ENCODE measurements around the gene CA6.
"Not testable (repeated sequence)": the region's sequence is repeated elsewhere in the genome, so short reads cannot be mapped to it uniquely, and the experiment has no call there.

The CA6 gene

DNA sequence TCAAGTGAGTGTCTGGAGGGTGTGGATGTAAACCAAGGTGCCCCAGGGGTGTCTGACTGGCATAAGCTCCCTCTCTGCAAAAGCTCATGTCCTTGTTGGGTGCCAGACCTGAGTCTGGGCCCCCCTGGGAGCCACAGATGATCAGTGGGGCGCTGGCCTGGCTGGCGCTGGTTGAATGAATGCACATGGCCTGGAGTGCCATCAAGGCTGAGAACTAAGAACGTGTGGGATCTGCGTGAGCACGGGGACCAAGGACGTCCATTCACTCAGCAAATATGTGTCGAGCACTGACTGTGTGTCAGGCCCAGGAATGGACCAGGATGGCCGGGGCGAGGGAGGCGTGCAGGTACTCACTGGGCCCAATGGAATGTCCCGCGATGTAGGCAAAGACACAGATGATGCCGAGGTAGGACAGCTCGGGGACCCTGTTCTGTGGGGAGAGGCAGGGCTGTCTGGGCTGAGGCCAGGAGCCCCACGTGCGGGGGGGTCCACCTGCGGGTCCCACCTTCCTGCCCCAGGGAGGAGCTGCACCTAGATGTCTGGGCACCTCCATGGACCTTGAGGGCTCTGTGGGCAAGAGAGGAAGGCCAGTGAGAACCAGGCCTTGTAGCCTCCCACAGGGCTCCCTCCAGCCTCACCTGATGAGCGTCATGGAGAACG lies 61.4 kb downstream of the CA6 start:
- DNase-seq = no peak

DNA sequence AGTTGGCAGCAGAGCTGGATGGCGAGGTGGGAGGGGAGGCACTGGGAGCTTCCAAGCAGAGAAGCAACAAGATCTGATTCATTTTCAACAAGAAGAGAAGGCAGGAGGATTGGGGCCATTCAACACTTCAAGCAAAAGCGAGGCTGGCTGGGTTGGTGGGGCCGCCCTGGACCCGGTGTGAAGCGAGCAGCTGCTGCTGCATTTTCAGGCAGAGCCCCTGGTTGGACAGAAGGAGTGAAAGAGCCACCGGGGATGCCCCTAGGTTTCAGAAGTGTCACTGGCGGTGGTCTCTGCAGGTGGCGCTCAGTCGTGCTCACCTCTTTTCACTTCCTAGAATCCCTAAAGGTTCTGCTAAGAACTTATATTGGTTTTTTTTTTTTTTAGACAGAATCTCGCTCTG lies 62.6 kb downstream of the CA6 start:
- no peak for DNase-seq

DNA sequence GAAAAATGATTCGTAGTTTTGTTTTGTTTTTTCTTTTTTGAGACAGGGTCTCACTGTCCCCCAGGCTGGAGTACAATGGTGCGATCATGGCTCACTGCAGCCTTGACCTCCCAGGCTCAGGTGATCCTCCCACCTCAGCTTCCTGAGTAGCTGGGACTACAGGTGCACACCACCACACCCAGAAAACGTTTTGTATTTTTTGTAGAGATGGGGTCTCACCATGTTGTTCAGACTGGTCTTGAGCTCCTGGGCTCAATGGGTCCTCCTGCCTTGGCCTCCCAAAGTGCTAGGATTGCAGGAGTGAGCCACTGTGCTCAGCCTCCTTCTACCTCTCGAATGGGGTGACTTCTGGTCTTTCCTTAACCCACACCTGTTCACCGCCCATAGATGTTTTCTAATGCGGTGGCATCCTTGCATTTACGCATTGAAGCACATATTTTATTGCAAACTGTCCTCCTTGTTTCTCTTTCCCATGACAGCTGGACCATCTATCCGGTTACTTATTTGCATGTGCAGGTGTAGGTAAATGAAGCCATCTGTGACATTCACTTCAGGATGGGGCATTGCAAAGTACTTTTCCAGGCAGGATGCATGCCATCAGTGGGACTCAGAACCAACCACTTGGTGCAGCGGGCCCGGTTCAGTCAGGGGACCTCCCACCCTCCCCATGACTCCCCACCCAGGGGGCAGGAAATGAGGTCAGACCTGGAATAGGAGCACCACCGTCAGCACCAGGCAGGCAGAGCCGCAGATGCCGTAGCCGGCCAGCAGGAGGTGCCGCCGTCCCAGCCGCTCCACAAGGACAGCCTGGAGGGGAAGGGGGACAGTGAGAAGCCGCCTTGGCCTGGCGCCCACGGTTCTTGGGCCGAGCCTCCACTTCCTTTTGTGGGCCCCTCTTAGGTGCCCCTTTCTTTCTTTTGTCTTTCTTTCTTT lies 64.0 kb downstream of the CA6 start:
- no peak for DNase-seq

DNA sequence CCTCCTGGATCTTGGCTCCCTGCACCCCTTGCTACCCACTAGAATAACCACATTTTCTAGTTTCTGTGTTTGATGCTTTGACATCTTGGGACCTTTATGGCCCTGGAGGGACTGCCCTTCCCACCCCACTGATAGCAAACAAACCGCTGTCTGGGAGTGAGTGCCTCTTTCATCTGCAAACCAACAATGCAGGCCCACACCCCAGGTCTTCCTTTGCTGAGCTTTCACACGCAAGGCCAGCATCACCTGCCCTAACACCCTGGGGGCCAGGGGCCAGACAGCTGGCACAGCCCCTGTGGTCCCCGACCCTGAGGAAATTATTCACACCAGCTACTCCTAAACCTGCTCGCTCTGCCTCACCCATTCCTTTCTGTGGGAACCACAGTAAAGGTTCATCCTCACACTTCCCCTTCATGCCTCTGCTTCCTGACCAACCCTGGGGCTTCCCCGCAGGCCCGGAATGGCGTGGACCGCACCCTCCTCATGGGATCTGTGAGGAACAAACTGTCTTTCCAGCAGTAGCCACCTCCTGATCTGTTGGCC lies 65.2 kb downstream of the CA6 start:
- DNase-seq = no peak

DNA sequence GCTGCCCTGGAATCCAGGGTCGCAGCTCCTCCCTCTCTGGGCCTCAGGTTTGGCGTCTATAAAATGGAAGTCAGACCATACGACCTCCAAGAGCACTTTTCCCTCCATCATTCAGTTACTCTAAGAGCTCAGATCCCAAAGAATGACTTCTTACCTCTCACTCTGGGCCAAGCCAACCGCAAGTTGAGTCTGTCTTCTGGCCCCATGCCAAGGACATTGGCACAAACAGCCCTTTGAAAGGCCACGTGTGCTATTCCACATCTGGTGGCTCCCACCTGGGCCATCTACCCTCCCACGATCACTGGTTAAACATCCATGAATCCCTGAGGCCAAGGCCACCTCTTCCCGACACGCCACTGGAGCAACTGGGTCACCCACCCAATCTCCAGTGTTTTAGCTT lies 68.2 kb downstream of the CA6 start:
- no peak for DNase-seq

DNA sequence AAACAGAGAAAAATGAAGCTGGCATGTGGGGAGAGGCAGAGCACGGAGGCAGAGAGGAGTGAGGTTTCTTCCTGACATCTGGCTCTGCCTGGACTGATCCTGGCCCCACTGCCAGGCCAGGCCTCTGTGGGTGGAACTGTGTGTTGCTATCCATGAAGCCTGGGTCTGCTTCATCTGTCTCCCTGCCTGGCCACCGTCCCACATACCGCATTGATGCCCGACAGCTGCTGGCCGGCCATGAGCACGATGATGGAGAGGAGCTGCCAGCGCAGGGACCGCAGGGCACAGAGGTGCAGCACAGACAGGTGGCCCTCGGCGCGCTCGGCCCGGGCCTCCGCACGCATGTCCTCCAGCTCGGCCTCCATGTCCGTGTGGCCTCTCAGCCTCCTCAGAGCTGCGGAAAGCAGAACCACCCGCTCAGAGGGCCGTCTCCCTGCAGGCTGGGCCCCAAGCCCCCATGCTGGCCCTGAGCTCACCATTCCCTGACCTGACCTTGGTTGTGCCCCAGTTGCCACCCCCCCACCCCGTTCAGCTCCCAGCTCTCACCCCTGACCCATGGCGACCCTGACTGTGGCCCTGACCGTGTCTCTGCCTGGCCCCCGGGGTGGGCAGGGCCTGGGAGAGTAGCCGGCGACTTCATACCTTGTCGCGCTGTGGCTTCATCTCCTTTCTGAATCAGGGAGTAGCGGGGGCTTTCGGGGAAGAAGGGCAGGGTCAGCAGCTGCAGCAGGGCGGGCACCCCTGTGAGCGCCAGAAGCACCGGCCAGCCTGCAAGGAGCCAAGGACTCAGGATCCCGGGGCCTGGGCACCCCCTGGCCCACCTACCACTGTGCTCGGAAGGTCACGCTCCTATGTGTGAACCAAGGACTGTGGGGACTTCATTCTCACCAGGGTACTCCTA lies 69.1 kb downstream of the CA6 start:
- DNase-seq = no peak

DNA sequence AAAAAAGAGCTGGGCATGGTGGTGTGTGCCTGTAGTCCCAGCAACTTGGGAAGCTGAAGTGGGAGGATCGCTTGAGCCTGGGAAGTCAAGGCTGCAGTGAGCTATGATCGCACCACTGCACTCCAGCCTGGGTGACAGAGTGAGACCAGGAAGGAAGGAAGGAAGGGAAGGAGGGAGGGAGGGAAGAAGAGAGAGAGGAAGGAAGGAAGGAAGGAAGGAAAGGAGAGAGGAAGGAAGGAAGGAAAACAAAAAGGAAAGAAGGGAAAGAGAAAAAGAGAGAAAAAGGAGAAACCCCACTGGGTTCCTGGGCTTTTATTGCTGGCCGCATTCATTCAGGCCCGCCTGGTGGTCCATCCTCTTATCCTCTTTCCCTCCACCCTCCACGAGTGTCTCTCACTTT lies 70.8 kb downstream of the CA6 start:
- DNase-seq = no peak

DNA sequence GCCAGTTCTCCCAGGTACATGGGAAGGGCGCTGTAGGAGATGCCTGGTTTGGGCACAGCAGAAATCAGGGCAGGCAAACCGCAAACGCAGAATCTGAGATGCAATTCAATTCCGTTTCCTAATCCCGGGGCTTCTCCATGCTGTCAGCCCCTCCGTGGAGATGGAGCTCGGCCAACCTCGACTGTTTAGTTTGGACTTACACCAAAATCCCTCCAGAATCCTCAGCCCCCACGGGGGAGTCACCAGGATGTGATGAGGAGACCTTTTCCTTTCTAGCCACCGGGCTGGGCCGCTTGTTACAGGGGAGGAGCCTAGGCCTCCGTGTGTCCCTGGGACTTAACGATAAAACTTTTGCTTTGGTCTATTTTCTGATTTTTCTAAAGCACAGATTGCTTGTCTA lies 72.7 kb downstream of the CA6 start:
- no peak for DNase-seq

DNA sequence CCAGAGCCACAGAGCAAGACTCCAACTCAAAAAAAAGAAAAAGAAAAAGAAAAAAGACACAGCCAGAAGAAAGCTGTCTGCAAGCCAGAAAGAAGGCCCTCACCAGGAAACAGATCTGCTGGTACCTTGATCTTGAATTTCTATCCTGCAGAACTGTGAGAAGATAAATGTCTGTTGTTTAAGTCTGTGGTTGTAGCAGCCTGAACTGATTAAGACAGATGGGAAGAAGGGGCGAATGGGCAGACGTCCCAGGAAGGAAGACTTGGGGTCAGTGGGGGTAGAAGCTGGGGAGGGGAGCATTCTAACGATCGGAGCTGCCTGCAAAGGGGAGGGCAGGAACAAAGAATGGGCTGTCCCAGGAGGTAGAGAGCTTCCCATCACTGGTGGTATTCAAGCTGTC lies 74.2 kb downstream of the CA6 start:
- no peak for DNase-seq

DNA sequence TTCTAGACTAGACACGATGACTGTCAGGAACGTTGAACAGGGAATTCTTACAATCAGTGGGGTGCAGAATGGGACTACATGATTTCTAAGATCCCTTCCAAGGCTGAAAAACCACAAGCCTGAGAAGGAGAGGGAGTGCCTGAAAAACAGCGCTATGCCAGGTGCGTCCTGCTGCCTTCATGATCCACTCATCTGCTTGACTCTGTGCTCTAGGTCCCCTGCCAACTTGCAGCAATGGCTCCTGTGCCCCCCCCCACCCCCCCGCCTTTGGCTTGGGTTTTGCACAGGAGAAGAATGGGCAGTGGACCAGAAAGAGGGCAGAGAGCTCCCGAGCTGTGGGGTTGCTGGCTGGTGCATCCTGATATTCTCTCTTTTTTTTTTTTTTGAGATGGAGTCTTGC lies 74.6 kb downstream of the CA6 start:
- DNase-seq = no peak

DNA sequence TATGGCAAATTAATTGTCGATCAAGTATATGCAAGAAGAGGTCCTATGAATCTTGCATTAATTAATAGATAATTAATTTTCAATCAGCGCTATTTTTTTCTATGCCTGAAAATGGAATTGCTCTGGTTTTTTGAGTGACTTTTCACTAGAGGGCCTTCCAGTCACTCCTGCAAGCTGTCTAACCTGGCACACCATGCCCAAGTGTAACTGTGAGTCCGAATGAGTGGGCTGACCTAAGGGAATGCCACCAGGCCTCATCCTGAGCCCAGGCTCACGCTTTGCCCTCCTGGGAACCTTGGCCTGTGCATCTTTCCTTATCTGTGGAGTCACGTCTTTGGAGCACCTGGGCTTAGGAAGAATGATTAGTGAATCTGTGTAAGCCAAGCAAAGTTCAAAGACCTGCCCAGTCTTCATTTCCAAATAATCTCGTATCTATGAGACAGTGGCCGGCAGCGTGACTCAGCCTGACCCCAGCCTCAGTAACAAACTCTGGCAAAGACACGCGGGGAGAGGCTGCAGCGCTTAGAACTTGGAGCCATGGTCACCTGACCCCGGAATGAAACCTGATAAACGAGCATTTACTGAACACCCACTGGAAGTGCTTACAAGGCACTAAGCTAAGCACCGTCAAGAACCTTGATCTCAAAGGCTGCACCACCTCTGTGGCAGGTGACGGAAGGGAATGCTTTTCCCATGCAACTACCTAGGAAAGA lies 76.5 kb downstream of the CA6 start:
- not testable (repeated sequence) for DNase-seq

DNA sequence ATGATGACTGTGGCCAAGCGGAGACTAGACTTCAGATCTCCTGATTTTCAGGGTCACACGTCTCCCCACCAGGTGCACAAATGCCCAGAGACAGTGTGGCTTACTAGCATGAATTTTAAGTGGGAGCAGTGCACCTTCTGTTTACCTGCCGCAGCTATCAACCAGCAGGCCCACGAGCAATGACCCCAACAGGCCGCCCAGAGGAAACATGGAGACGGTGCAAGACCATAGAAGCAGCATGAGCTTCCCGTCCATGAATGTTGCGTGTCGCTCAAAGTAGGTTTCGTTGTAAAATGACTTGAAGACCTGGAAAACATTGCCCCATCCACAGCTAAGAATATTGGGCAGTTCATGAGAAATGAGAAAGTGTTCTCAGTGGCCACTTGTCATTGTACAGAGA lies 77.1 kb downstream of the CA6 start:
- no peak for DNase-seq

Measured in NCI-H748 treated with DMSO at 0.1 percent for 48 hours (cell line).